H9 (cell line): ENCODE results near the gene SYAP1. TPM values are rescaled to one million over a fixed set of nuclear protein-coding genes. Genes with fewer than 3 reads are reported as not detected.

ENCODE experiments used
- DNase-seq: peaks from one replicate; pipeline ENCODE4 v3.0.0-alpha.2; 2017
- H2AFZ ChIP-seq: one replicate; pipeline ENCODE4 v1.6.1; 2013; ENCODE audit warnings: mild to moderate bottlenecking, low read length, control low read depth, moderate library complexity
- H2AK5ac ChIP-seq: 2 replicates; pipeline ENCODE4 v1.6.1; 2013; ENCODE audit warnings: low read length, control low read depth, mixed read lengths; ENCODE audit not compliant: insufficient read length
- H2BK120ac ChIP-seq: one replicate; pipeline ENCODE4 v1.6.1; 2013; ENCODE audit warnings: low read depth, mild to moderate bottlenecking, low read length, control low read depth, inconsistent platforms; ENCODE audit not compliant: poor library complexity, severe bottlenecking
- H2BK12ac ChIP-seq: 2 replicates; pipeline ENCODE4 v1.6.1; 2013; ENCODE audit warnings: low read length, control low read depth, mixed read lengths, low read depth; ENCODE audit not compliant: insufficient read length
- H2BK15ac ChIP-seq: 2 replicates; pipeline ENCODE4 v1.6.1; 2013; ENCODE audit warnings: low read depth, low read length, control low read depth
- H2BK20ac ChIP-seq: one replicate; pipeline ENCODE4 v1.6.1; 2013; ENCODE audit warnings: low read depth, mild to moderate bottlenecking, low read length, control low read depth, inconsistent platforms; ENCODE audit not compliant: poor library complexity, severe bottlenecking
- H2BK5ac ChIP-seq: 2 replicates; pipeline ENCODE4 v1.6.1; 2013; ENCODE audit warnings: low read length, control low read depth, mixed read lengths; ENCODE audit not compliant: insufficient read length
- H3K14ac ChIP-seq: 2 replicates; pipeline ENCODE4 v1.6.1; 2013; ENCODE audit warnings: low read length, control low read depth; ENCODE audit not compliant: insufficient read depth
- H3K18ac ChIP-seq: 2 replicates; pipeline ENCODE4 v1.6.1; 2013; ENCODE audit warnings: low read depth, mild to moderate bottlenecking, mixed read lengths, low read length, control low read depth; ENCODE audit not compliant: insufficient read length
- H3K23ac ChIP-seq: 2 replicates; pipeline ENCODE4 v1.6.1; 2013; ENCODE audit warnings: low read length, control low read depth, mixed read lengths, low read depth; ENCODE audit not compliant: insufficient read length
- H3K23me2 ChIP-seq: 2 replicates; pipeline ENCODE4 v1.6.1; 2013; ENCODE audit warnings: low read depth, mild to moderate bottlenecking, mixed read lengths, low read length, control low read depth; ENCODE audit not compliant: insufficient read length, poor library complexity, severe bottlenecking
- H3K27ac ChIP-seq: 2 replicates; pipeline ENCODE4 v1.5.1; 2013; ENCODE audit warnings: low read length, control low read depth, mixed read lengths, low read depth; ENCODE audit not compliant: insufficient read length
- H3K27me3 ChIP-seq: 2 replicates; pipeline ENCODE4 v1.6.1; 2013; ENCODE audit warnings: low read length, control low read depth, inconsistent platforms; ENCODE audit not compliant: insufficient read depth
- H3K4ac ChIP-seq: 2 replicates; pipeline ENCODE4 v1.6.1; 2013; ENCODE audit warnings: low read depth, mild to moderate bottlenecking, control low read depth, inconsistent platforms, low read length, moderate library complexity
- H3K4me1 ChIP-seq: 2 replicates; pipeline ENCODE4 v1.6.1; 2013; ENCODE audit warnings: low read length, control low read depth, inconsistent platforms; ENCODE audit not compliant: insufficient read depth
- H3K4me2 ChIP-seq: 2 replicates; pipeline ENCODE4 v1.6.1; 2013; ENCODE audit warnings: low read length, control low read depth, mixed read lengths; ENCODE audit not compliant: insufficient read length, insufficient read depth
- H3K56ac ChIP-seq: 2 replicates; pipeline ENCODE4 v1.6.1; 2013; ENCODE audit warnings: low read depth, mild to moderate bottlenecking, mixed read lengths, low read length, control low read depth; ENCODE audit not compliant: insufficient read length
- H3K79me1 ChIP-seq: 2 replicates; pipeline ENCODE4 v1.6.1; 2013; ENCODE audit warnings: low read depth, mild to moderate bottlenecking, moderate library complexity, low read length, control low read depth, inconsistent platforms; ENCODE audit not compliant: insufficient read depth, poor library complexity, severe bottlenecking
- H3K79me2 ChIP-seq: 2 replicates; pipeline ENCODE4 v1.6.1; 2013; ENCODE audit warnings: low read length, control low read depth, inconsistent platforms; ENCODE audit not compliant: insufficient read depth
- H3K9ac ChIP-seq: 2 replicates; pipeline ENCODE4 v1.6.1; 2013; ENCODE audit warnings: low read length, control low read depth, mixed read lengths; ENCODE audit not compliant: insufficient read length; ENCODE audit errors: extremely low read depth
- H3K9me3 ChIP-seq: one replicate; pipeline ENCODE4 v1.6.1; 2013; ENCODE audit warnings: low read depth, low read length, inconsistent platforms; ENCODE audit not compliant: control insufficient read depth
- H3T11ph ChIP-seq: one replicate; pipeline ENCODE4 v1.6.1; 2013; ENCODE audit warnings: mild to moderate bottlenecking, low read length, control low read depth, inconsistent platforms
- H4K20me1 ChIP-seq: one replicate; pipeline ENCODE4 v1.6.1; 2013; ENCODE audit not compliant: control insufficient read depth, insufficient read length, insufficient read depth
- H4K5ac ChIP-seq: 2 replicates; pipeline ENCODE4 v1.6.1; 2013; ENCODE audit warnings: low read depth, mild to moderate bottlenecking, mixed read lengths, low read length, control low read depth; ENCODE audit not compliant: insufficient read length
- H4K8ac ChIP-seq: replicated peaks from 2 replicates; pipeline ENCODE4 v1.6.1; 2013; ENCODE audit warnings: low read length, control low read depth, mixed read lengths, low read depth; ENCODE audit not compliant: insufficient read length
- H4K91ac ChIP-seq: 2 replicates; pipeline ENCODE4 v1.6.1; 2013; ENCODE audit warnings: low read depth, mild to moderate bottlenecking, moderate library complexity, mixed read lengths, low read length, control low read depth; ENCODE audit not compliant: insufficient read length
- H3K27ac Mint-ChIP-seq, 3 experiments: 2 replicates in 2 of 3; 3 replicates in 1 of 3; pipeline ENCODE4 v1.8.0; 2020 to 2021; ENCODE audit warnings: mixed read lengths in 3 of 3, mild to moderate bottlenecking in 1 of 3, moderate library complexity in 1 of 3
- H3K27me3 Mint-ChIP-seq: 2 replicates; pipeline ENCODE4 v1.8.0; 2021; ENCODE audit warnings: low read depth, mild to moderate bottlenecking, moderate library complexity, mixed read lengths
- H3K36me3 Mint-ChIP-seq, 3 experiments: 2 replicates in 2 of 3; 3 replicates in 1 of 3; pipeline ENCODE4 v1.8.0; 2020 to 2021; ENCODE audit warnings: low read depth in 3 of 3, mixed read lengths in 3 of 3; ENCODE audit not compliant: insufficient read depth in 1 of 3
- H3K4me1 Mint-ChIP-seq, 2 experiments: 2 replicates each; pipeline ENCODE4 v1.8.0; 2020; ENCODE audit warnings: mixed read lengths in 2 of 2
- H3K4me3 Mint-ChIP-seq, 2 experiments: 2 replicates in 1 of 2; 3 replicates in 1 of 2; pipeline ENCODE4 v1.8.0; 2020 to 2021; ENCODE audit warnings: mild to moderate bottlenecking in 2 of 2, mixed read lengths in 2 of 2, moderate library complexity in 1 of 2
- H3K9me3 Mint-ChIP-seq, 2 experiments: 2 replicates in 1 of 2; 3 replicates in 1 of 2; pipeline ENCODE4 v1.8.0; 2020; ENCODE audit warnings: mild to moderate bottlenecking in 2 of 2, mixed read lengths in 2 of 2, moderate library complexity in 1 of 2
- CTCF ChIP-seq: fragments of 200-600 bp; sonication (generic); conservative IDR thresholded peaks from 3 replicates; pipeline ENCODE4 v1.8.0; 2021; ENCODE audit warnings: antibody characterized with exemption, mild to moderate bottlenecking
- WGBS: extraction: QIAGEN DNeasy Blood & Tissue Kit; methylation state at CpG from one replicate; pipeline ENCODE4 v1.1.7; 2013; ENCODE audit warnings: missing lambda C conversion rate, low lambda C conversion rate, mixed read lengths; ENCODE audit not compliant: insufficient read length; ENCODE audit errors: extremely low coverage; 5-methylcytosine and 5-hydroxymethylcytosine counted together
- total RNA-seq: library from RNA; stranded (reverse); gene quantifications from 2 replicates; pipeline ENCODE4 v1.2.1, GENCODE V29; 2021

The SYAP1 gene
- total RNA-seq, 1 experiment from 2014 or later: 42.7 TPM

GRCh38 chrX:16678689-16679088 lies 40.7 kb upstream of the SYAP1 start:
- Histone ChIP-seq H3K4me2 (no peak overlapping the region), H4K5ac (no peak overlapping the region), H3K27ac (no peak overlapping the region), H3T11ph (no peak overlapping the region), H2BK20ac (no peak overlapping the region), H2AK5ac (no peak overlapping the region), H2BK120ac (no peak overlapping the region), H3K9me3 (no peaks in the 10 kb centered on the region), H2BK15ac (no peak overlapping the region), H3K23ac (no peak overlapping the region), H3K9ac (no peak overlapping the region), H3K18ac (no peak overlapping the region), H2BK5ac (no peak overlapping the region), H4K8ac (no peak overlapping the region), H4K20me1 (no peaks in the 10 kb centered on the region), H3K79me2 (no peaks in the 10 kb centered on the region), H4K91ac (no peak overlapping the region), H3K23me2 (no peaks in the 10 kb centered on the region), H2AFZ (no peak overlapping the region), H3K14ac (no peak overlapping the region), H3K27me3 (no peaks in the 10 kb centered on the region), H2BK12ac (no peak overlapping the region), H3K79me1 (no peaks in the 10 kb centered on the region), H3K4ac (no peak overlapping the region), H3K56ac (no peak overlapping the region), H3K4me1 (no peaks in the 10 kb centered on the region)
- Mint-ChIP-seq H3K4me1 (no peaks in the 10 kb centered on the region), H3K27me3 (no peaks in the 10 kb centered on the region), H3K36me3 (peaks cover 38 to 84% (median 84%) of the 10 kb centered on the region in 3 experiments), H3K9me3 (no peaks in the 10 kb centered on the region), H3K4me3 (no peak overlapping the region), H3K27ac (peak overlapping the region in 2 of 3 experiments; percentile 42 to 79; a peak in 4 of 7 replicates)
- WGBS: no CpG with 5 or more reads among the region's 11 CpGs
- no peak for DNase-seq
- TF ChIP-seq CTCF: no peak
